KOPT-K1 (cell line): ENCODE results near the gene ACTR3.
"Not testable (repeated sequence)": the region's sequence is repeated elsewhere in the genome, so short reads cannot be mapped to it uniquely, and the experiment has no call there.

Experiments used
- H3K27ac ChIP-seq: fragments of 200-600 bp; sonication (generic); 2 replicates; pipeline ENCODE4 v1.5.1; 2016; ENCODE audit warnings: antibody characterized with exemption, mild to moderate bottlenecking, low read depth, low read length; ENCODE audit not compliant: poor library complexity, severe bottlenecking
- H3K36me3 ChIP-seq: fragments of 200-600 bp; sonication (generic); 2 replicates; pipeline ENCODE4 v1.5.1; 2017; ENCODE audit warnings: antibody characterized with exemption, mild to moderate bottlenecking, low read length, moderate library complexity; ENCODE audit not compliant: insufficient read depth
- H3K9me3 ChIP-seq: fragments of 200-600 bp; sonication (generic); 2 replicates; pipeline ENCODE4 v1.5.1; 2017; ENCODE audit warnings: antibody characterized with exemption, low read length, mild to moderate bottlenecking; ENCODE audit not compliant: insufficient read depth, poor library complexity, severe bottlenecking

ACTR3 gene

GRCh38 chr2:113910967-113911678 lies 21.2 kb downstream of the ACTR3 start:
- Histone ChIP-seq H3K27ac (no peak overlapping the region), H3K36me3 (peaks cover 37% of the 10 kb centered on the region), H3K9me3 (peaks cover 1% of the 10 kb centered on the region)

- Histone ChIP-seq H3K27ac (no peak overlapping the region), H3K9me3 (no peaks in the 10 kb centered on the region), H3K36me3 (peaks cover 73% of the 10 kb centered on the region)
These were observed 25.4 kb downstream of the ACTR3 start for GRCh38 chr2:113915082-113915819.

GRCh38 chr2:113918229-113918628 lies 28.3 kb downstream of the ACTR3 start:
- H3K36me3 ChIP-seq: peaks cover 99% of the 10 kb centered on the region

GRCh38 chr2:113920996-113921395 lies 31.1 kb downstream of the ACTR3 start:
- Histone ChIP-seq H3K9me3 (no peaks in the 10 kb centered on the region), H3K36me3 (peaks cover 97% of the 10 kb centered on the region), H3K27ac (no peak overlapping the region)

More at GRCh38 chr2:113918229-113918628, 28.3 kb downstream of the ACTR3 start:
- Histone ChIP-seq H3K27ac (no peak overlapping the region), H3K9me3 (no peaks in the 10 kb centered on the region)

GRCh38 chr2:113922335-113922734 lies 32.4 kb downstream of the ACTR3 start:
- peaks cover 98% of the 10 kb centered on the region for H3K36me3 ChIP-seq
- no peak overlapping the region for H3K27ac ChIP-seq
- H3K9me3 ChIP-seq: no peaks in the 10 kb centered on the region

- Histone ChIP-seq H3K27ac (no peak overlapping the region), H3K9me3 (no peaks in the 10 kb centered on the region), H3K36me3 (peaks cover 98% of the 10 kb centered on the region)
These were observed 32.9 kb downstream of the ACTR3 start for GRCh38 chr2:113922784-113923183.

GRCh38 chr2:113925884-113926283 lies 36.0 kb downstream of the ACTR3 start:
- H3K9me3 ChIP-seq: no peaks in the 10 kb centered on the region
- peaks cover 98% of the 10 kb centered on the region for H3K36me3 ChIP-seq
- H3K27ac ChIP-seq: no peak overlapping the region

- H3K36me3 ChIP-seq: peaks cover 98% of the 10 kb centered on the region
These were observed 36.4 kb downstream of the ACTR3 start for GRCh38 chr2:113926314-113926713.

GRCh38 chr2:113930448-113930847 lies 40.6 kb downstream of the ACTR3 start:
- H3K36me3 ChIP-seq: peaks cover 100% of the 10 kb centered on the region

More at GRCh38 chr2:113926314-113926713, 36.4 kb downstream of the ACTR3 start:
- Histone ChIP-seq H3K27ac (no peak overlapping the region), H3K9me3 (no peaks in the 10 kb centered on the region)

GRCh38 chr2:113937501-113937900 lies 47.6 kb downstream of the ACTR3 start:
- peaks cover 22% of the 10 kb centered on the region for H3K9me3 ChIP-seq
- H3K27ac ChIP-seq: no peak overlapping the region
- peaks cover 100% of the 10 kb centered on the region for H3K36me3 ChIP-seq

More at GRCh38 chr2:113930448-113930847, 40.6 kb downstream of the ACTR3 start:
- Histone ChIP-seq H3K9me3 (peaks cover under 1% of the 10 kb centered on the region), H3K27ac (no peak overlapping the region)

GRCh38 chr2:113940891-113941290 lies 51.0 kb downstream of the ACTR3 start:
- Histone ChIP-seq H3K36me3 (peaks cover 99% of the 10 kb centered on the region), H3K9me3 (peaks cover 16% of the 10 kb centered on the region), H3K27ac (no peak overlapping the region)

GRCh38 chr2:113945784-113946183 lies 55.9 kb downstream of the ACTR3 start:
- not testable (repeated sequence) for H3K27ac ChIP-seq, H3K9me3 ChIP-seq
- peaks cover 96% of the 10 kb centered on the region for H3K36me3 ChIP-seq

- H3K27ac ChIP-seq, H3K9me3 ChIP-seq: not testable (repeated sequence)
- H3K36me3 ChIP-seq: peaks cover 97% of the 10 kb centered on the region
These were observed 61.0 kb downstream of the ACTR3 start for GRCh38 chr2:113950906-113951305.

- H3K9me3 ChIP-seq: no peaks in the 10 kb centered on the region
- peaks cover 72% of the 10 kb centered on the region for H3K36me3 ChIP-seq
- H3K27ac ChIP-seq: no peak overlapping the region
These were observed 71.1 kb downstream of the ACTR3 start for GRCh38 chr2:113961000-113961399.

GRCh38 chr2:113962692-113963480 lies 73.0 kb downstream of the ACTR3 start:
- H3K36me3 ChIP-seq: peaks cover 58% of the 10 kb centered on the region
- no peak overlapping the region for H3K27ac ChIP-seq
- no peaks in the 10 kb centered on the region for H3K9me3 ChIP-seq
